Mesendoderm (in vitro differentiated cells): ENCODE measurements around the gene GPR31.
"Not testable (repeated sequence)": the region's sequence is repeated elsewhere in the genome, so short reads cannot be mapped to it uniquely, and the experiment has no call there.

ENCODE experiments used
- DNase-seq: peaks from one replicate; pipeline ENCODE4 v3.0.0; 2013
- H2AK5ac ChIP-seq: 2 replicates; pipeline ENCODE4 v1.6.1; 2013; ENCODE audit warnings: low read length, inconsistent platforms
- H2BK120ac ChIP-seq: 2 replicates; pipeline ENCODE4 v1.6.1; 2013; ENCODE audit warnings: low read depth, mild to moderate bottlenecking, low read length, moderate library complexity, mixed read lengths
- H2BK15ac ChIP-seq: replicated peaks from 2 replicates; pipeline ENCODE4 v1.6.1; 2013; ENCODE audit warnings: low read depth, mild to moderate bottlenecking, moderate library complexity
- H2BK5ac ChIP-seq: 2 replicates; pipeline ENCODE4 v1.6.1; 2013; ENCODE audit warnings: low read length, inconsistent platforms
- H3K18ac ChIP-seq: 2 replicates; pipeline ENCODE4 v1.6.1; 2013; ENCODE audit warnings: mild to moderate bottlenecking, low read length, mixed read lengths
- H3K23ac ChIP-seq: one replicate; pipeline ENCODE4 v1.6.1; 2013; ENCODE audit warnings: low read length
- H3K27ac ChIP-seq: 2 replicates; pipeline ENCODE4 v1.5.1; 2013; ENCODE audit warnings: low read depth, mild to moderate bottlenecking, inconsistent platforms, low read length, moderate library complexity
- H3K27me3 ChIP-seq: 2 replicates; pipeline ENCODE4 v1.6.1; 2013; ENCODE audit warnings: low read length, control low read depth, mild to moderate bottlenecking, inconsistent platforms; ENCODE audit not compliant: insufficient read depth, poor library complexity
- H3K36me3 ChIP-seq: 2 replicates; pipeline ENCODE4 v1.6.1; 2013; ENCODE audit warnings: low read length, inconsistent platforms; ENCODE audit not compliant: control insufficient read depth, insufficient read depth
- H3K4ac ChIP-seq: one replicate; pipeline ENCODE4 v1.6.1; 2013; ENCODE audit warnings: low read depth, mild to moderate bottlenecking, low read length, moderate library complexity
- H3K4me1 ChIP-seq: 2 replicates; pipeline ENCODE4 v1.6.1; 2013; ENCODE audit warnings: low read depth, low read length, inconsistent platforms; ENCODE audit not compliant: control insufficient read depth
- H3K4me2 ChIP-seq: 2 replicates; pipeline ENCODE4 v1.6.1; 2013; ENCODE audit warnings: low read length
- H3K4me3 ChIP-seq: 2 replicates; pipeline ENCODE4 v1.5.1; 2013; ENCODE audit warnings: mild to moderate bottlenecking, low read length
- H3K56ac ChIP-seq: one replicate; pipeline ENCODE4 v1.6.1; 2013; ENCODE audit warnings: low read length
- H3K79me1 ChIP-seq: 2 replicates; pipeline ENCODE4 v1.6.1; 2013; ENCODE audit warnings: low read length, inconsistent platforms
- H3K79me2 ChIP-seq: 2 replicates; pipeline ENCODE4 v1.6.1; 2013; ENCODE audit warnings: mild to moderate bottlenecking, low read length; ENCODE audit not compliant: control insufficient read depth, insufficient read depth
- H3K9ac ChIP-seq: 2 replicates; pipeline ENCODE4 v1.6.1; 2013; ENCODE audit warnings: low read length, inconsistent platforms
- H4K5ac ChIP-seq: one replicate; pipeline ENCODE4 v1.6.1; 2013; ENCODE audit warnings: low read length
- H4K8ac ChIP-seq: one replicate; pipeline ENCODE4 v1.6.1; 2013; ENCODE audit warnings: low read depth, mild to moderate bottlenecking, control low read depth, low read length, moderate library complexity
- WGBS: extraction: QIAGEN DNeasy Blood & Tissue Kit; methylation state at CpG from one replicate; pipeline ENCODE4 v1.1.7; 2013; ENCODE audit warnings: low lambda C conversion rate, missing lambda C conversion rate; ENCODE audit not compliant: insufficient coverage; ENCODE audit errors: extremely low coverage; 5-methylcytosine and 5-hydroxymethylcytosine counted together

Gene GPR31

DNA sequence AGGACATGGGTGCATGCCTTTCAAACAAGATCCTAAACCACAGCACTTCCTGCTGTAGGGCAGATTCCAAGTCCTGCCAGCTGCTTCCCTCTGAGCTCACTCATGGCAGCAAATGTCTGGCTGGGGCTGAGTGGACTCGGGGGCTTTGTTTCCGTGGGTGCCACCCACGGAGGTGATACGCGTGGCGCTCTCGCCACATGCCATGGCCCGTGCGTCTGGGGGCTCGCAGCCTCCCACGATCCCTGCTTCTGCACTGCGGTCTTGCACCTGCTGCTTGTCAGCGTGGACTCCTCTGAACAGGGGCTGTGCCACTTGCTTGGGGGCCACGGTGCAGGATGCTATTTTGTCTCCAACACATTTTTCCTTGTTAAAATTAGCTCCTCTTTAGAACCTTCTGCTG is 19.5 kb upstream of the GPR31 start:
- not testable (repeated sequence) for H3K36me3 ChIP-seq, H3K27me3 ChIP-seq, DNase-seq, H3K4ac ChIP-seq, H3K4me3 ChIP-seq, H2BK120ac ChIP-seq, H4K5ac ChIP-seq, H3K79me2 ChIP-seq, H3K27ac ChIP-seq, H3K18ac ChIP-seq, H4K8ac ChIP-seq, H2BK5ac ChIP-seq, H3K9ac ChIP-seq, H3K79me1 ChIP-seq, H3K4me2 ChIP-seq, H2AK5ac ChIP-seq, H3K23ac ChIP-seq, H3K56ac ChIP-seq, H2BK15ac ChIP-seq, H3K4me1 ChIP-seq
- WGBS, result no CpG with 5 or more reads among the region's 14 CpGs

DNA sequence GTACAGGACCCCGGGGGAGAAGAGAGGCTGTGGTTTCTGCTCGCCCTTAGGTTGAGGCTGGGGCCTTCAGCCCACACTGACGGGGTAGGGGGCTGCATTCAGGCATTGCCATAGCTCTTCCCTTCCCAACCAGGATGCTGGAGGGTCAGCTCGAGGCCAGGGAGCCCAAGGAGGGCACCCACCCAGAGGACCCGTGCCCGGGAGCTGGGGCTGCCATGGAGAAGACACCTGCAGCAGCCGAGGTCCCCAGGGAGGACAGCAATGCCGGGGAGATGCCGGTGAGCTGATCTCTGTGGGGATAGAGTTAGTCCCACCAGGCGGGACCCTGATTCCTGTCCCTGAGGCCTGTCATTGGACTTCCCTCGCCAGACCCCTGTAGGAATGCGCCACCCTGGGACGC is 14.2 kb upstream of the GPR31 start:
- not testable (repeated sequence) for H2AK5ac ChIP-seq, H3K79me1 ChIP-seq
- no CpG with 5 or more reads among the region's 13 CpGs for WGBS

DNA sequence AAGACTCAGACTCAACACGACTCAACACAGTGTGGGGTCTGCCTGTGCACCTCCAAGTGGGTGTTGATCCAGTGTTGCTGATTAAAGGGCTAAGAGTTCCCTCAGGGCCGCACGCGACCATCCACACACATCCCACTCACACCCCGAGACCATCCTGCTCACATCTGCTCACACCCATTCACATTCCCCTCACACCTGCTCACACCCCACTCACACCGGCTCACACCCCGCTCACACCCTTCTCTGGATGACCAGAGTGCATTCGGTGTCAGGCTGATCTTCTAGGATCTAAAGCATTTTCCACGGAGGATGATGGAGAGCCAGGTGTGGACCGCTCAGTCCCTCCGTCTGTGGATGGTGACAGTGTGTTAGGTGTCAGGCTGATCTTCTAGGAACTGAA is 13.5 kb upstream of the GPR31 start:
- H3K23ac ChIP-seq, H2AK5ac ChIP-seq, H4K8ac ChIP-seq, H3K79me1 ChIP-seq, H3K4me1 ChIP-seq, H3K27ac ChIP-seq, H3K4me3 ChIP-seq, H2BK5ac ChIP-seq, H2BK15ac ChIP-seq, H3K36me3 ChIP-seq, H3K79me2 ChIP-seq, H2BK120ac ChIP-seq, H3K27me3 ChIP-seq, H3K9ac ChIP-seq, H3K4ac ChIP-seq, DNase-seq, H3K56ac ChIP-seq, H4K5ac ChIP-seq, H3K4me2 ChIP-seq, H3K18ac ChIP-seq: not testable (repeated sequence)
- no CpG with 5 or more reads among the region's 11 CpGs for WGBS

More for the DNA sequence above, 14.2 kb upstream of the GPR31 start:
- not testable (repeated sequence) for H3K4me2 ChIP-seq, H3K27me3 ChIP-seq, H3K23ac ChIP-seq, H3K56ac ChIP-seq, DNase-seq, H2BK15ac ChIP-seq, H3K9ac ChIP-seq, H3K4me3 ChIP-seq, H4K5ac ChIP-seq, H3K79me2 ChIP-seq, H3K18ac ChIP-seq, H3K4ac ChIP-seq, H2BK5ac ChIP-seq, H3K4me1 ChIP-seq, H4K8ac ChIP-seq, H3K27ac ChIP-seq, H2BK120ac ChIP-seq, H3K36me3 ChIP-seq

DNA sequence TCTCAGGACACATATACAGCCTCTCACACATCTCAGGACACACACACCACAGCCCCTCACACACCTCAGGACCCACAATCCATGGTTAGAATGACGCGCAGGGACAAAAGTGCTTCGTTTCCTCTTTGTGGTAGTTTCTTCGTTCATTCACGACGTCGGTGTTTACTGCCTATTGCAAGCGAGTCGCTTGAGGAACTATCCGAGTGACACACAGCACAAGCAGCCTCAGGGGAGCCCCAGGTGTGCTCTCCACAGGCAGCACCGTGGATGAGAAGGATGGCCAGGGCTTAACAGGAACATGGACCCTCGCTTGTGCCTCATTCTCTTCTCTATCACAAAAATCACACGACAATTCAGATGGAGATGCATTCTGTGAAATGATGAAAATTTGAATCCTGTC is 12.1 kb upstream of the GPR31 start:
- not testable (repeated sequence) for H2BK15ac ChIP-seq, H3K27ac ChIP-seq, H2BK120ac ChIP-seq, H4K8ac ChIP-seq, DNase-seq, H3K9ac ChIP-seq, H4K5ac ChIP-seq, H3K4me1 ChIP-seq, H3K36me3 ChIP-seq, H3K23ac ChIP-seq, H3K4me3 ChIP-seq, H3K27me3 ChIP-seq, H2BK5ac ChIP-seq, H3K79me1 ChIP-seq, H3K18ac ChIP-seq, H3K4me2 ChIP-seq, H3K56ac ChIP-seq, H2AK5ac ChIP-seq, H3K4ac ChIP-seq, H3K79me2 ChIP-seq
- no CpG with 5 or more reads among the region's 13 CpGs for WGBS

DNA sequence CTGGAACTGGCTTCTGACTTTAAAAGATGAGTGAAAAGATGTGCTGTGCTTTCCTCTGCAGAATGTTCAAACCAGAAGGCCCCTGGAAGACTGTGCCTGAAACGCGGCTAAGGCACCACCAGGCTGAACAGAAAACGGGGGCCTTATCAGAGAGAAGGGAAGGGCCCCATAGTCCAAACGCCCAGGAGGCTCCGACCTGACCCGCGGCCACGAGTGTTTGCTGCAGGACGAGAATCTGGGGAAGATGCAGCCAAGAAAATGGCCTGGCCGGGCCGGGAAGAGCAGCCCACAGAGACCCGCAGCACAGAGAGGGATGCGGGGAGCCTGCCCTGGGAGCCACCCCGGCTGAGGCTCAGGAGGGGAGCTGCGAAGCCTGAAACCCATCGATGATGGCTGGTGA is 10.5 kb upstream of the GPR31 start:
- not testable (repeated sequence) for DNase-seq, H2BK15ac ChIP-seq, H3K79me1 ChIP-seq, H3K4ac ChIP-seq, H2AK5ac ChIP-seq, H3K27ac ChIP-seq, H3K23ac ChIP-seq, H4K5ac ChIP-seq, H3K4me3 ChIP-seq, H3K56ac ChIP-seq, H3K18ac ChIP-seq, H3K4me2 ChIP-seq, H2BK5ac ChIP-seq, H2BK120ac ChIP-seq, H3K79me2 ChIP-seq, H3K36me3 ChIP-seq, H3K4me1 ChIP-seq, H4K8ac ChIP-seq, H3K27me3 ChIP-seq, H3K9ac ChIP-seq
- no CpG with 5 or more reads among the region's 16 CpGs for WGBS

DNA sequence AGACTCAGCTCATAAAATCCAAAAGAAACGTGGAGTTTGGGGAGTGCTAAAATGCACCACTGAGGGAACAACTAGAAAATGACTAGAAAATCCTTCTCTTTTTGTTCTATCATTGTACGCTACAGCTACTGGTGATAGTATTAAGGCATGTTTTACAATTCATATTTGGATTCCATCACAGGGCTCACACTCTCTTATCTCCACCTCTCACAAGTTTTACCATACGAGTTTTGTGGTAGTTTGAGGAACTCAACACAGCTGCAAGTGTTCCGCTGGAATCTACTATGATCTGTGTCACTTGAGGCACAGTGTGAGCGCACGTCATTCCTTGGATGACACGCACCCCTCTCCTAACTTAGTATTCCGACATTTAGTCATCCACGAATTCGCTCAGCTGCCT is 9.9 kb upstream of the GPR31 start:
- H3K79me1 ChIP-seq, DNase-seq, H3K18ac ChIP-seq, H3K9ac ChIP-seq, H3K27me3 ChIP-seq, H2BK15ac ChIP-seq, H3K23ac ChIP-seq, H2BK5ac ChIP-seq, H3K79me2 ChIP-seq, H3K36me3 ChIP-seq, H2BK120ac ChIP-seq, H3K27ac ChIP-seq, H3K4me1 ChIP-seq, H4K5ac ChIP-seq, H3K56ac ChIP-seq, H3K4me3 ChIP-seq, H3K4me2 ChIP-seq, H2AK5ac ChIP-seq, H3K4ac ChIP-seq, H4K8ac ChIP-seq: not testable (repeated sequence)
- WGBS, result no CpG with 5 or more reads among the region's 10 CpGs
